ENCODE data around the gene UBE3B.

UBE3B gene

DNA sequence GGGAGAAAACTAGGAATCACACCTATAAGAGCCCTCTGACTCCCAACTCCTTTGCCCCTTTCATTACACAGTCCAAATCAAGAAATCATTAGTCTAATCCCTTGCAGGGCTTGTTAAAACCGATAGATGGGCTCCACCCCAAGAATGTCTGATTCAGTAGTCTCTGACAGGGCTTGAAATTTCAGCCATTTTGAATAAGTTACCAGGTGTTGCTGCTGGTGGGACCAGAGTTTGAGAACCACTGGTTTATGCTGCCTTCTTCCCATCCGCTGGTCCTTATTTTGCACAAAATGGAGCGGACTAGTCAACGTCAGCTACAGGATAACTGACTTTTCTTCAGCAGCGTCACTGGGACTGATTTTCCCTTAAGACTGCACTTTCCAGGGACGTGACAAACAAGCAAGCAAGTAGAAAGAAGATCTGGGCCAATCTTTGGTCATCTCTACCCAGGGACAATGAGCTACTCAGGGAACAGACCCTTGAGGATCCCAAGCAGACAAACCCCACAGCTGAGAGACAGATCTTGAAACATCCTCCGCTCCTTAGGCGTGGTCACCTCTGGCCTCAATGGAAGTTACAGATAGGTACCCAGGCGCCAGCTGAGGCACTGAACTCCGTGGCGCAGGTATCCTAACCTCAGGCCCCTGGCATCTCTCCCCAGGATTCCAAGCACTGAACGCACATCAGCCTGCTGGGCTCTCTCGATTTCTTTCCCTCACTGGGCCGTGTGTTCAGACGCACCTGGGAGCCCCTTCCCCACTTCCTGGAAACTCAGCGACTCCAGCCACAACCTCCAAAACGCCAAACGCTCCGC, 1.2 kb upstream of the UBE3B start:
- DNase-seq: no peak

GRCh38 chr12:109476807-109477184, 638 bp upstream of the UBE3B start:
- no peak for DNase-seq

DNA sequence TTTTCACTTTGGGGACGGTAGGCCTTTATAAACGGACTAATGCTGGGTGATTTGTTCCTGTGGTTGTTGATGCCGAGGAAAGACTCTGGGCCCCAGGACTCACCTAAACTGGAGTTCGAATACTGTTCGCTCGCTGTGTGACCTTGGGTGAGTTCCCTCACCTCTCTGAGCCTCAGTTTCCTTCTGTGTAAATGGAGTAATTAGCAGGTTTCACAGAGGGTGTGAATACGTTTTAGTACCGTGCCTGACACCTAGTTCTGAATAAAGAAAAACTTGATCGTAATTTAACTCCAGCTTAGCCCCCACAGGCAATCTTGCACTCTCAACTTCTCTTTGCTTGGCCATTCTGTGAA, 505 bp downstream of the UBE3B start:
- no peak for DNase-seq

GRCh38 chr12:109479761-109480160, 2.3 kb downstream of the UBE3B start:
- DNase-seq: no peak

DNA sequence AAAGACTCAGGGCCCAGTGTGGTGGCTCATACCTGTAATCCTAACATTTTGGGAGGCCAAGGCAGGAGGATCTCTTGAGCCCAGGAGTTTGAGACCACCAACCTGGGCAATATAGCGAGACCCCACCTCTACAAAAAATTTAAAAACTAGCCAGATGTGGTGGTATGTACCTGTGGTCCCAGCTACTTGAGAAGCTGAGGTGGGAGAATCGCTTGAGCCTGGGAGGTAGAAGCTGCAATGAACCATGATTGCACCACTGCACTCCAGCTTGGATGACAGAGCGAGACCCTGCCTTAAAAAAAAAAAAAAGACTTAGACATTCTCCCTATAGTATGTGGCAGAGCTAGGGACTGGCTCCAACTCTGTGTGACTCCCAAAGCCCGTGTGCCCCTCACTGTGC, 2.9 kb downstream of the UBE3B start:
- DNase-seq: no peak

GRCh38 chr12:109481863-109482262, 4.4 kb downstream of the UBE3B start:
- no peak for DNase-seq

DNA sequence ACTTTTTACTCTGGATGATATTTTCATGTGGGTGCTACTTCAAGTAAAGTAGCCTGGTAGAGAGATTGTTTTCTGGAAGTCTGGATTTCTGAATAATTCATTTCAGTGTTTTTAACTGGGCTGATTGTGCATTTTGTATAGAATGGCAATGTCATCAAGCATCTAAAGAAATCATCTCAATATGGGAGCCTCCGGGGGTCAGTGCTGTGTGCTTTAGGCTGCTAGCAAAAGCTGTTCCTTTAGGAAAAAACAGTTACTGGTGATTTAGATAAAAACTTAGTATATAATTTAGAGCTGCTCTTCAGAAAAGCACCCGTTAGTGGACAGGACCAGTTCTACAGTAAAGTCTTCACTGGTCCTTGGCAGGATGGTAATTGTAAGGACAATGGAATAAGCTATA, 5.1 kb downstream of the UBE3B start:
- DNase-seq: no peak

- no peak for DNase-seq
These were observed 5.5 kb downstream of the UBE3B start for GRCh38 chr12:109482894-109483293.

DNA sequence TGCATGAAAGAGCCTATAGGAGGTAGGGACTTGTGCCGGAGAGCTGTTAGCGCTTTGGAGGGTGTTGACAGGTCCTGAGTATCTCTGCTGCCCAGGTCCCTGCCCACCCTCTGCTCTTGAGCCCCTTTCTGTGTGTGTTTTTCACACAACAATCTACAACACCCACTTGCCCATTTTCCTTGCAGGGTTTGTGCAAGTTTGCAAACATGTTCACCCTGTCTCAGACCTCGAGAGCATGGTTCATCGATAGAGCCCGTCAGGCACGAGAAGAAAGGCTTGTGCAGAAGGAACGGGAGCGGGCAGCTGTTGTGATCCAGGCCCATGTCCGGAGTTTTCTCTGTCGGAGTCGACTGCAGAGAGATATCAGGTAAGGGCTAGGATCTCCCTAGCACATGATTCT, 5.9 kb downstream of the UBE3B start:
- no peak for DNase-seq

DNA sequence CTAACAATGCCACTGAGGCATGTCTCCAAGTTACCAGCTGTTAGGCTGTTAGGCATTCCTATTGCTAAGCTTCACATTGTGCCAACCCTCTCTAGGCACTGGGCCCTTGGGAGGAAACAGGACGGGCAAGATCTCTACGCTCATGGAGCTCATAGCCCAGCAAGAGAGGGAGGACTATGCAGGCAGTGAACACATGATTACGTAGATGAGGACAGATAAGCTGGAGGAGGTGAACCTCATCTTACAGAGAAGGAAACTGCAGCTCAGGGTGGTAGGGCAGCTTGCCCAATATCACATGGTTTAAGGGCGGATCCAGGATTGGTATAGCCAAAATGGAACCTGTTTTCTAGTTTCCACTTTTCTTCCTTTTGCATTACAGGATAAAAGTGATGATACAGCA, 7.8 kb downstream of the UBE3B start:
- no peak for DNase-seq

DNA sequence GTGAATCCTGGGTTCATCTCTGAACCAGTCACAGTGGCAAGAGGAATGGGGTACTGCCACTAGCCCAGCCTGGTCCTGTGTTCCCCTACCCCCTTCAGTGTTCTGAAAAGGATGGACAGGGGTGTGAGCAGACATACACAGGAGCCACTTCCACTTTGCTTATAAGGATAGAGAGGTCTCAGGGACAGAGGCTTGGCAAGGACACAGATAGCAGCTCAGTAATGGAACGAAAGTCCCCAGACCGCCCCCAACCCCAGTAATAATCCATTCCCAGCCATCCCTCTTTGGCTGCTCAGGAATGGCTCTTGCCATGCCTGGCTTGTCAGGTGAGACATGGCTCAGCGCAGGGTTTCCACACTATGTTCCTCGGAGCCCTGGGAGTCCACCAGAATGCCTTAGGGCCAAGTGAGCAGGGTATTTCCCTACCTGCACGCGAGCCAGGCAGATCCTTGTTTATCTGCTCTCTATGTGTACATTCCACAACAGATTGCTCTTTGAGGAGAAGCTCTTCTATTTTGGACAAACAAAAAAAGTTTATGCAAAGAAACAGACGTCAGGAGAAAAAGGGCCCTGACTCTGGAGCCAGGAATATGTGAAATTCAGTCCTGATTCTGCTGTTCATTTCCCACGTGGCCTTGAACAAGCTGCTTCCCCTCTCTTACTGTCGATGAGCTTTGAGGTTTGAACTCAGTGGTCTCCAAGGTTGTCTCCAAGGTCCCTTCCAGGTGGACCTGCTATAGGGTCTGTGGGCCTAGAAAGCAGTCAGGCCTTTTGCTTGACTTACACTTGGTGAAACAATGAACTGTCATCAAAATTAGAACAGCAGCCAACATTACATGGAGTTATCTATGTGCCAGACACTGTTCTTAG, 10.0 kb downstream of the UBE3B start:
- DNase-seq: no peak

GRCh38 chr12:109488051-109488665, 10.7 kb downstream of the UBE3B start:
- no peak for DNase-seq

DNA sequence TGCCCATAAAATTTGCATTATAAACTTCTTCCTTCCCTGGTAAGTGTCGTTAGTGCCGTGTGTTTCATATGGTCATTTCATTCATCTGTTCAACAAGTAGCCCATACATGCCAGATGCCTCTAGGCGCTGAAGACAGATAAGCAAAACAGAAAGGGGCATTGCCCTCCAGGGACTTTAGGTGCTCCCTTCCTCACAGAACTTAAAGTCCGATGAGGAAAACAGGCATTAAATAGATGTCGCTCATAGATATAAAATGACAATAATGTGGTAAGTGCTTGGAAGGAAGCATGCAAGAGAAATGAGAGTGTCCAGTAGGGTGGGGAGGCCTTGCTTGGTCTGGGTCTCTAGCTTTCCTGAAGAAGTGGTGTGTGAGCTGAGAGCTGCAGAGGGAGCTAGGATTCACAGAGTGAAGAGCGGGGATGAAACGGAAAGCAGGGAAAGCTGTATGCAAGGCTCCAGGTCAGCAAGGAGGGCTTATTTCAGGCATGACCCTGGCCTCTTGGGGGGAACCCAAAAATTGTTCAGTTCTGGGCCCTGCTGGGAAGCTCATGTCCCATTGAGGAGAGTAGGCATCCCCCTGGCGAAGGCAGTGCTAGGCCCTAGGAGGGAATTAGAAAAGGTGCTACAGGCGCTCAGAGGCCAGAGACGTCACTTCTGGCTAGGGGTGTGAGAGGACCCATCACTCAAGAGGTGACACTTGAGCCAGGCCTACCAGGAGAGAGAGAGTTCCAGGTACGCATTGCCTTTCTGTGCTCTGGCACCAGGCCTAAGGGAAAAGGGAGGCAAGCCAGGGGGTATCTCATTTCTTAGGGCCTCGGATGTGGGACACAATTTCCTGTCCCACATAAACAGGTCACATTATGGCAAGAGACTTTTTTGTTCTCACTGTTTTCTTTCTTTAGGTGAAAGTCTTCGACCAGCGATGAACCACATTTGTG, 11.9 kb downstream of the UBE3B start:
- DNase-seq: no peak

DNA sequence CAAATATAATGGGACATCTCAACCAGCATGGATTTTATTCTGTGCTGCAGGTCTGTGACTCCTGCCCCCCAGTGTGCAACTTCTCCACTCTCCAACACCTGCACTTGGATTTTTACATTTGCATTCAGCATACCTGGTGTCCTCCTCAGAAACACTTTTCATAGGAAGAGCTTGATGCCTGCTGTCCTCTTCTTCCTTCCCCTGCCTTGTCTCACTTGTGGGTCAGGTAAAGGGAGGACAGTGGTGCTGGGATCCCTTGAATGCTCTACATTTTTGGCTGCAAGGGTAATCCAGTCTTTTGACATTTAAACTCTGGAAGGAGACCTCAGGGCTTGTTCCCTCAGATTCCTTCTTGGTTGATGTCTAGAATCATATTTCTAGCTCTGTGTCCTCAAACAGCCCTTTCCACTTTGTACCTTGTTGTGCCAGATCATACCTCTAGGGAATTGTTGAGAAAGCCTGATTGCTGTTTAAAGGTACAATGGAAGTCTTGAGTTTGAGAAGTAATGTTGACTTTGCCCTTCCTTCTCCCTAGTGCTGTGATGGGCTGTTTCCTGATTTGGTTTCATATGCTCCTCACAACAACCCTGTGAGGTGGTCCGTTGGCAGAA, 12.6 kb downstream of the UBE3B start:
- no peak for DNase-seq

DNA sequence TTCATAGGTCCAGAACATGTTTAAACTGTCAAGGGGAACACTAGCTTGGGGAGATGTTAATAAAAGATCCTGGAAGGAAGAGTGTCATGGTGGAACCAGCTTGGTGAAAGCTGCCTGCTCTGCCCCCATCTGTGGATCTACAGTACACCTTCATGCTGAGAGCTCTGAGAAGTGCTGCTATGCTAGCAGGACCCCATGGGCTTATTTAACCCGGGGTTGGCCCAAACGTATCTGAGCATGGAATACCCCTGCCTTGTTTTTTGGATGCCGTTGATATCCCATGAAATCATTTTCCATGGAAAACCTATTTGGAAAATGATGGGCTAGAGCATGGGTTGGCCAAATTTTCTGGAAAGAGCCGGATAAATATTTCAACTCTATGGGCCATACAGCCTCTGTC, 14.2 kb downstream of the UBE3B start:
- no peak for DNase-seq

GRCh38 chr12:109492371-109492770, 14.9 kb downstream of the UBE3B start:
- DNase-seq: no peak

DNA sequence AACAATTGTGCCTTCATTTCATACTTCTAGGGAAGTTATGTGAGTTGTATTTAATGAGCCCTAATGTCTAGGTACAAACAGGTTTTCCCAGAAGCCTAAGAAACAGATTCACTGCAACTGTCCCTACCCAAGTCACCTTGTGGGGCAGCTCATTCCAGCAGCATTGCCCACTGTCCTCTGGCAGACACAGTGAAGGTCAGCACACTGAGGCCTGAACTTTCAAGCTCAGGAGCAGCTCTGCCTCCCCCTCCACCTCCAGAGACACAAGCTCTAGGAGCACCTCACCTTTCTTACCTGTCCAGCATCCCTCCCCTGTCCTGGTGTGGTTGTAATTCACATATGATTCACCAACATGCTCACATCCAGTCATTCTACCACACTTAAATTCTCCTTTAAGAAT, 15.7 kb downstream of the UBE3B start:
- DNase-seq: no peak

DNA sequence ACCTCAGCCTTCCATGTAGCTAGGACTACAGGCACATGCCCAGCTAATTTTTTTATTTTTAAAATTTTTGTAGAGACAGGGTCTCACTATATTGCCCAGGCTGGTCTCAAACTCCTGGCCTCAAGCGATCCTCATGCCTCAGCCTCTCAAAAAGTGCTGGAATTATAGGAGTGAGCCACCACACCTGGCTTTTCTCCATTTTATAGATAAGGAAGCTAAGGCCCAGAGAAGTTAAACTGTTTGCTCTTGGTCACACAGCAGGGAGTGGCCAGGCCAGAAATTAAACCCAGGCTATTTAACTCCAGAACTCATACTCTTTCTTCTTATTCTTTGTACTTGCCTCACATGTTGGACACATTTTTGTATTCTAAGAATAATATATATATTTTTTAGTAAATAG, 16.5 kb downstream of the UBE3B start:
- no peak for DNase-seq

DNA sequence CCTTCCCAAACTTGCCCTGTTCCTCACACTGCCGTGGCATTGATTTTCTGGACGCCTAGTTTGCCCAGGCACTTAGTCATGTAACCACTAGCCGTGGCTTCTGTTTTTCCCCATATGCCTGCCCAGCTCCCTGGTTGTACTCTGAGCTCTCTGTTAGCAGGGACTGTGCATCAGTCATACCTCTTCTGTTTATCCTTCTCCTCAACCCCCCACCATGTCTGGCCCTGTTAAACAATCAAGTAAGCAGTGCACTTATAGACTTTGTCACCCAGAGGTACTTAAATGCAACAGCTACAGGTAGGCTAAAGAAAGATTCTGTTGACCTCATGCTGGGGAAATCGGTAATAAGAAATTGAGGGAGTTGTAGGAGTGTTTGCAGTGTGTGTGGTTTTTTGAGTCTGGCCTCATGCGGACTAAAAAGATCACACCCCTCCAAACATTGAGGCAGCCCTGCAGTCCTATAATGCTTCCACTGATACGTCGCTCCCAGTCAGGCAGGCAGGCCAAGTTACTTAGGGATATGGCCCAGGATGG, 17.0 kb downstream of the UBE3B start:
- no peak for DNase-seq

- DNase-seq: no peak
These were observed 17.6 kb downstream of the UBE3B start for GRCh38 chr12:109495012-109495411.

- DNase-seq: no peak
These were observed 18.9 kb downstream of the UBE3B start for GRCh38 chr12:109496306-109496705.

DNA sequence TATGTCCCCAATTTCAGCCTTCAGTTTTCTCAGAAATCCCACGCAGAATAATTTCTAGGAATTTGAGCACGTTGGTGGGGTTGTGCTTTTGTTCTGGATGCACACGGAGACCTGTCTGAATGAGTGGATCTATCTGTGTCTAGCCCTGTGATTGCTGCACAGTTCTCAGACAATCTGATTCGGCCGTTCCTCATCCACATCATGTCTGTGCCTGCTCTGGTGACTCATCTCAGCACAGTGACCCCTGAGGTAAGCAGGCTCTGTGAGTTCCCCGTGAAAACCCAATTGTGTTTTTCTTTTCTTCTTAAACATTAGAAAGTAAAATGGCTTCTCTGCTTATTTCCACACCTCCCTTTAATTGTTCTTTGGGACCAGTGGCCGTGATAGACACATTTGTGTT, 20.2 kb downstream of the UBE3B start:
- DNase-seq: no peak

Measured in kidney glomerular epithelial cell (primary cell).